Dedifferentiated amniotic fluid mesenchymal stem cell (primary cell): ENCODE measurements around the gene HEPN1.
A peak's percentile ranks its signal among the peaks of the same experiment; 100 is the strongest.

ENCODE experiments used
- DNase-seq: peaks from one replicate; pipeline ENCODE4 v3.0.0-alpha.2; 2016; ENCODE audit errors: extremely low spot score

The HEPN1 gene

DNA sequence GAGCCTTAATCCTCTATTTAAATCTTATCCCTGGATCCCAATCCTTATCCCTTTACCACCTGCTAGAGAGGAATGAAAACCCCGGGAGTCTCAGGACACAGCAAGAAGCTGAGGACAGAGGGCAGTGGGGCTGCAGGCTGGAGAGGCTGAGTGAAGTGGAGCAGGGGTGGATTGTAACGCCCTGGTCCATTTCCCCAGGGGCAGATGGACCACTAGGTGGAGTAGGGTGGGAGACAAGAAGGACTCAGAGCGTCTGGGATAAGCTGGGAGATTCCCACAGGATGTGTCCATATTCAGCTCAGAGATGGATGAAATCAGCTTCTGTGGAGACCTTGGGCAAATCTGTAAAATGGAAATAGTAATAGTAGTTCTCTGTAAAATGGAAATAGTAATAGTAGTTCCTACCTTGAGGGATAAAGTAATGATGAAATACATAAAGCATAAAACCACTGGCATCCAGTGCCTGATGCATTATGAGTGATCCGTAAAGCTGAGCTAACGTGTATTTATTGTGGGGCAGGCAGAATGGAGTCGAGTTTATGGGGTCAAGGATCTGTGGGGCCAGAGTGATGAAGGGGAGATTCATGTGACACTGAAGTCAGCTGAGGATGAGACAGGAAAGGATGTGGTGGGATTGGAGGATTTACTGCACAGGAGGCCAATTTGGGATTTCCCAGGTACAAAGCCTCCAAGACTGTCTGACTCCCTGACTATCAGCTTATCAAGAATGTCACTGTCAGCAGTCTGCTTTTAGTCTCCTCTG lies 19.5 kb upstream of the HEPN1 start:
- no peak for DNase-seq

DNA sequence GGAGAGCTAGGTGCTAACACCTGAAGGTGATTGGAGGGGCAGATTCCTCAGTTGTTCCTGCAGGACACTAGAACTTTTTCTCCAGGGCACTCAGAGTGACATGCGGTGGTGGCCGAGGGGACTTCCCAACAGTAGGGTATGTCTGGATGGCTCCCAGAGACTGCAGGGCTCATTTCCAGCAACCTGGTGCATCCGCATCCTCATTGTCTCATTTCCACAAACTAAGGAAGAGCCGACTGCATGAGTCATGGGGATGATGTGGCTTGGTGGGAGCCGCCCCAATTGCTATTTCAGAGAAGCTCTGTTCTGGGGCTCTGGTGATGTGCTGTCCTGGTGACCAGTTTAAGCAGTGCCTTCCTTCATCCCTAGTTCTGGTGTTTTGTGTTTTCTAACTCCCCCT lies 18.6 kb upstream of the HEPN1 start:
- DNase-seq = peak; percentile 81

DNA sequence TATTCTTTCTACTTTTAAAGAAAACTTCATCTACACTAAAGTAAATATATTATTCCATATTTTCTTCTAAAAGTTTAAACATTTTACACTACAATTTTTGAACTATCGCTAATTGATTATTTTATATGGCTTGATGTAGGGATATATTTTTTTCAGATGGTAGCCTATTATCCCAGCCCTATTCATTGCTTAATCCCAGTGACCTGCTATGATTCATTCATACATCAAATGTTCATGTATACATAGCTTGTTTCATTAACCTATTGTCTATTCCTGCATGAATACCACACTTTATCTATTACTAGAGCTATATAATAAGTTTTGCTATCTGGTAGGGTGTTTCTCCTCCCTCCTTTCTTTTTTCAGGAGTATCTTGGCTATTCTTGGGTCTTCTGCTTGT lies 16.4 kb upstream of the HEPN1 start:
- DNase-seq = no peak

GRCh38 chr11:124915541-124916369 lies 3.3 kb upstream of the HEPN1 start:
- no peak for DNase-seq

DNA sequence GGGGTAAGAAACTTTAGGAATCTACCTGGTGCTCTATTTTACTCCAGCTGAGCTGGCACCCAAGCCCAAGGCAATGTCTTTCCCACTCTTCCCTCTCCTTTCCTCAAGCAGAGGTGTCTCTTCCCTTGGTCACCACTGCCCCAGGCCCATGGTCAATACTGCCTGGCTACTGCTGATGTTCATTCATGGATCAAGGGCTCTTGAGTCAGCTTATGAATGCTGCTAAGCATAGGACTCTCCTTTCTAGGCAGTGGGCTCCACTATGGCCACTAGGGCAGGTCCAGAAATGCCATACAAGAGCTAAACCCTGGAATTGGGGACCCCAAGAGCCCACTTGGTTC lies 2.7 kb upstream of the HEPN1 start:
- no peak for DNase-seq

GRCh38 chr11:124917115-124917637 lies 1.9 kb upstream of the HEPN1 start:
- DNase-seq = no peak

DNA sequence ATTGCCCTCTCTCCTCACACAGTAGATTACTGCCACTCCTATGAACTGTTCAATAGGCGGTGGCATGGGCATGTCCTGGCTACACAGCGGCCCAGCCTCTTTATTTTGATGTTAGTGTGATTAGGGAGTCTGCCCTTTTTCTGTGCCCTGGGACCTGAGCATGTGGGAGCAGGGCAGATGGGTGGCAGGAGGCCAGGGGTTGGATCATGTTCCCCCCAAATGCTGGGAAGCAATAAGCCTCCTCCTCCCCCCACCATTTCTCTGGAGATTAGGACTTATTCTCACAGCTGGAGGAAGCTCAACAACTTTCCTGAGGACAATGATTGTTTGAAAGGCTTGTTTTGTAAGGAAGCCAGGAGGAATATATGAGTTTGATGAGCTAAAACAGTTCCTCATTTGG lies 848 bp downstream of the HEPN1 start:
- DNase-seq = no peak

- DNase-seq = no peak
These were observed 1.3 kb downstream of the HEPN1 start for GRCh38 chr11:124920356-124920755.

- DNase-seq = peak; percentile 27
These were observed 2.0 kb downstream of the HEPN1 start for GRCh38 chr11:124920870-124921609.

- no peak for DNase-seq
These were observed 3.8 kb downstream of the HEPN1 start for GRCh38 chr11:124922831-124923230.

DNA sequence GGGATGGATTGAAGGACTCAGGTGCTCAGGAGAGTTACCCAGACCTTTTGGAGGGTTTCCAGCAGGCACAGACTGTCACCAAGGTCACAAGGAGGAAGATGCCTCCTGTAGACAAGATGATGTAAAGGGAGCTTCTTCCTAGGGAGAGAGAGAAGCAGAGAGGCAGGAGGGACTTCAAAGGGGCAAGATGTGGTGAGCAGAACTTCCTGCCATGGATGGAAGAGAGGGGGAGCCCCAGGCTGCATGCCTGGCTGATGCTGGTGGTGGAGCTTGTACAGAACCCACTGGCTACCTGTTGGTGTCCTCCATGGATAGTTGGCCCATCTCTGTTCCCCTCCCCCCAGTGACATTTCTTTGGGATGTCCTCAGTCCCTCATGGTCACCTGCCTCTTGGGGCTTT lies 4.2 kb downstream of the HEPN1 start:
- no peak for DNase-seq

DNA sequence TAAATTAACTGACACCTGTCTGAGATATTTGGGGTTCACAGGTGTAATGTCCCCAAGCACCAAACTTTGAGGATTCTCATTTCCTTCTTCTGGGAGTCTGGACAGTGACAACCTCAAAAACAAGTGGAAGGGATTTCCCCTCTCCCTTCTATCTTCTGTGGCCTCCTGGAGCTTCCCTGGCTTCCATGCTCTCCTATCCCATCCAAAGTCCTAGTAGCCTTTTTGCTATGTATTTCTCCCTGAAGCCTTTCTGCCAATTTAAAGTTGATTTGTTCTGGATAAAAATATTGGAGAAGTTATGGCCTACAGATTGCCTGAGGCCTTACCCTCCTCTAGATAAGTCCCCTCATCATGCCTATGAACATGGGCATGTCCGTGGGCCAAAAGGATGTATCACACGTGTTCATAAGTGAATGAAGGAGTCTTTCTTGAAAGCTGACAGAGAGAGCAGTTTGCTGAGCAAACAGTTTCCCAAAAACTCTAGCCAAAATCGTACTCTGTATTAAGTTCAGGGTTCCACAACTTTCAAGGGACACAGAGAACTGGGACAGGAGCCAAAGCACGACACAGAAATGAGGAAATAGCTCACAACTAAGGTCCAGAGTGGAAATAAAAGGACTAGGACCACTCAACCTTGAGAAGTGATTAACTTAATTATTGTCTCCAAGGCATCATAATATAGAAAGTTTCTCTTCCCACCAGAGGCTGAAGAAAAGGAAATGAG lies 10.1 kb downstream of the HEPN1 start:
- no peak for DNase-seq

GRCh38 chr11:124930799-124931198 lies 11.7 kb downstream of the HEPN1 start:
- no peak for DNase-seq

GRCh38 chr11:124934862-124935547 lies 16.0 kb downstream of the HEPN1 start:
- peak; percentile 34 for DNase-seq

DNA sequence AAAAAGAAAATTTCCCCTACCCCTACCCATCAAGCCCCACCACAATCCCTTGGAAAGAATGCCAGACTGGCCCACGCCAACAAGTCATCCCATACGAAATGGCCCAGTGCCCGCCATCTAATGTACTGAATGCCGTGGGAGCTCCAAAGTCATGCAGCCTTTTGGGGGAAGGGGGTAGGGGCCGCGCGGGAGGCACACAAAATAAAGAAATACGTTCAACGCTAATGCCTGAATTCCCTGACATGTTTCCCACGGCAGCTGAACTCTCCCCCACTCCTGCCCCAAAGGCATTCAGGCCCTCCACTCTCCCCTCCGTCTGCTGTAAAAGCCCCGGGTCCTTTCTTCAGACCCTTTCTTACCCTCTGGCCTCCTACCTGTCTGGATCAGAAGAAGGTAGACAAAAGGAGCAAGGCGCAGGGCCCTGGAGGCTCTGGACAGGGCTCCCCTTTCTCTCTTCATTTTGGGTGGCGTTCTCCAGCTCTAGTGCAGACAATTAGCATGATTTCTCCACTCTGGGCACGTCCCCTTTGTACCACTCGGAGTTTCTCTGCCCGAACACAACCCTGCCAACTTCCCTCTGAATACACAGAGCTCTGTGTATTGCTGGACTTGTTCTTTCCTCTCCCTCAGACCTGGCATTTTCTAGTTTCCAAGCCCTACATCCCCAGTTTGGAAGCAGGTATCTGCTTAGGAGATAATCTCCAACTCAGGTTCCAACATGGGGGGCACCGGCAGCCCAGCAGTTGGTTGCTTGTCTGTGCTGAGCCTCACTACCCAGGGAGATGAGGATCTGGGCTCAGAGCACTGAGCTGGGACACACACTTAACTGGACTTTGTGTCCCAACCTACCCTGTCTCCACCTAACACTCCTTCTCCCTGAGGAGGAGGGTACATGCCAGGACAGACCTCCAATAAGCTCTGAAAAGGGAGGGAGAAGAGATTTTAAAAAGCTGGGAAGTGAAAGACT lies 16.8 kb downstream of the HEPN1 start, which contains the start of gene HEPACAM:
HEPACAM (minus strand) TSS at position 500 of the 967 bp plus-strand sequence; CDS start at position 459, 41 bp downstream.
- DNase-seq = no peak

GRCh38 chr11:124937336-124937935 lies 18.4 kb downstream of the HEPN1 start:
- no peak for DNase-seq

DNA sequence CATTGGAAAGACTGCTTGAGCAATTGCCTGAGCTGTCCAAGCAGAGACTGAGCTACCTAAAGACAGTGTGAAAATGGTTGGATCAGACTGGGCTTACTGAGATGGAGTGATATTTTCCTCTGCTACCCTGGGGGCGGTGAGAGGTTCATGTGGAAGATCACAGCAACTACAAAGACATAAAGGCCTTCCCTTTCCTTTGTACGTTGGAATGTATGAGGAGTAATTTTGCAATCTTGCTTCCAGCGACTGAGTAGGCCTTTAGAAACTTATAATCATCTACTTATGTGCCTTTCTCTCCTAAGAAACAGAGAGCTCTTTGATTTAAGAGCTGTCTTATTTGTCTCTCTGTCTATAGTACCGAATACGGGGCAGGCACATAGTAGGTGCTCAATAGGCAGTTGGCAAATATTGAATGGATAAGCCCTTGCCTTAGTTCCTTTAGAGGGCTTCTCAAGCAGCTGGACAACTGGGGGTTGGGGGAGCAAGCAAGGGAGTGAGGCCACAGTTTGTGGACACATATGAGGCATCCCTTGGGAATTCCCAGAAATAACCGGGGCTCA lies 19.2 kb downstream of the HEPN1 start:
- no peak for DNase-seq

DNA sequence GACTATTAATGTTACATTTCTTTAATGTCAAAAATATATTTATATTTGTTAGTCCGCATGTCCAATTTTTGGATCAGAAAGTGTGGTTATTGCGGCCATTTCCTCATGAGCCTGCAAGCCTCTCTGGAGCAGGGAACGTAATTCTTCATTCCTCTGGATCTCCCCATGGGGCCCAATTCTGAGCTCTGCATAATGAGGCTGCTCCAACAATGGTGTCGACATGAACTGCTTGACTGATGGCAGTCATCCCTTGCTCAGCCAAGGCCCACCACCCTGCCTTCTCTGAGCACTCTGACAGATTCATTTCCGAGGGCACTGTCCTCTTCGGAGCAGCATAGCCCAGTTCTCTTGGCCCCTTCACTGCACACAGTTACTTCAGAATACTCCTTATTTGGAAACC lies 19.9 kb downstream of the HEPN1 start:
- no peak for DNase-seq

- no peak for DNase-seq
These were observed 22.7 kb downstream of the HEPN1 start for GRCh38 chr11:124941703-124942102.
